Prostate gland (tissue), 2 donors: ENCODE measurements around the gene ARCN1.

ENCODE experiments used
- CTCF ChIP-seq, 4 experiments: fragments of 200-600 bp in 2 of 4; fragments of 450-650 bp in 2 of 4; sonication (generic) in 2 of 4; IDR thresholded peaks; 1 replicate in 3 of 4; 2 replicates in 1 of 4; pipeline ENCODE4 v1.5.1; 2016 to 2019; ENCODE audit warnings: antibody characterized with exemption in 4 of 4, mild to moderate bottlenecking in 2 of 4, moderate library complexity in 2 of 4
- POLR2A ChIP-seq: fragments of 450-650 bp; IDR thresholded peaks from one replicate; pipeline ENCODE4 v1.6.1; 2016; ENCODE audit warnings: antibody characterized with exemption, mild to moderate bottlenecking
- POLR2AphosphoS5 ChIP-seq: sonication (generic); formaldehyde crosslinking; IDR thresholded peaks from one replicate; pipeline ENCODE4 v1.6.1; 2017; ENCODE audit warnings: antibody characterized with exemption

DNA sequence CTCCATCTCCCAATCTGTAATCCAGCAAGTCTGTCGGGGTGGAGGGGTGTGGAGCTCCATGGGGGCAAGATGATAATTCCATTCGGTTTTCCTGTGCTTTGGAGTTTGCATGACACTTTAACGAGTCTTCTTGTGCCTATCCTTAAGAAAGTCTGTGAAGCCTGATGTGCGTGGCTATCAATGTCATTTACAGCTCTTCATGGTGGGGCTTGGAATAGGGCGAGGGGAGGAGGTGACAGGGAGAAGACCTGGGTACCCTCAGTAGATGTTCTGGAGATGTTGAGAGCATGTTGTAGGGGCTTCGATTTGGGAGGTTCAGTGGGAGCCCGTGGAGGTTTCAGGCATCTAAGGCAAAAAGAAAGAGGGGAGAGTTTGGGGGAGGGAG is 34.6 kb downstream of the ARCN1 start:
- TF ChIP-seq CTCF (IDR thresholded peaks at IDR 0.05): no peak
- no peak for TF ChIP-seq POLR2A
- TF ChIP-seq POLR2AphosphoS5: no peak
